ENCODE results near the gene RTL10. TPM values are rescaled to one million over a fixed set of nuclear protein-coding genes. Genes with fewer than 3 reads are reported as not detected.

The RTL10 gene
- total and polyA plus RNA-seq, 2 experiments from 2014 or later: 13.0 to 15.9 TPM

GRCh38 chr22:19809741-19810140 lies 44.9 kb downstream of the RTL10 start:
- no peaks in the 10 kb centered on the region for H3K79me2 ChIP-seq
- H3K9me3 ChIP-seq (ENCODE audit: low read depth): no peaks in the 10 kb centered on the region
- H3K27me3 ChIP-seq: no peaks in the 10 kb centered on the region
- no peak overlapping the region for H3K4me3 ChIP-seq
- H4K20me1 ChIP-seq (ENCODE audit: insufficient read depth, poor library complexity, severe bottlenecking): no peaks in the 10 kb centered on the region
- H3K4me2 ChIP-seq: no peak overlapping the region
- WGBS (ENCODE audit: low lambda C conversion rate, missing lambda C conversion rate): 96% methylated on average over 3 of the region's 3 CpGs
- TF ChIP-seq CTCF (IDR thresholded peaks at IDR 0.05; ENCODE audit: poor library complexity) (no peak), EZH2phosphoT487 (IDR thresholded peaks at IDR 0.05; ENCODE audit: low read depth, severe bottlenecking, unreplicated experiment) (no peak), EZH2 (IDR thresholded peaks at IDR 0.05; ENCODE audit: borderline replicate concordance) (no peak)
- no peak overlapping the region for H3K27ac ChIP-seq
- no peaks in the 10 kb centered on the region for H3K36me3 ChIP-seq (replicated peaks; ENCODE audit: insufficient read depth, low read depth)
- DNase-seq (ENCODE audit: low spot score): no peak
- H3K4me1 ChIP-seq (ENCODE audit: insufficient read depth): no peaks in the 10 kb centered on the region
- no peaks in the 10 kb centered on the region for H3K9me2 ChIP-seq (replicated peaks; ENCODE audit: insufficient read depth)
- H2AFZ ChIP-seq: no peak overlapping the region

GRCh38 chr22:19808873-19809478 lies 45.7 kb downstream of the RTL10 start:
- Histone ChIP-seq H3K27ac (no peak overlapping the region), H3K4me2 (no peak overlapping the region), H3K4me1 (ENCODE audit: insufficient read depth) (no peaks in the 10 kb centered on the region), H3K79me2 (no peaks in the 10 kb centered on the region), H3K4me3 (no peak overlapping the region), H4K20me1 (ENCODE audit: insufficient read depth, poor library complexity, severe bottlenecking) (no peaks in the 10 kb centered on the region), H3K9me2 (replicated peaks; ENCODE audit: insufficient read depth) (no peaks in the 10 kb centered on the region), H3K27me3 (no peaks in the 10 kb centered on the region), H2AFZ (no peak overlapping the region), H3K36me3 (replicated peaks; ENCODE audit: insufficient read depth, low read depth) (no peaks in the 10 kb centered on the region), H3K9me3 (ENCODE audit: low read depth) (no peaks in the 10 kb centered on the region)
- DNase-seq (ENCODE audit: low spot score): no peak
- TF ChIP-seq CTCF (IDR thresholded peaks at IDR 0.05; ENCODE audit: poor library complexity): no peak
- no peak for TF ChIP-seq EZH2phosphoT487 (IDR thresholded peaks at IDR 0.05; ENCODE audit: low read depth, severe bottlenecking, unreplicated experiment)
- no peak for TF ChIP-seq EZH2 (IDR thresholded peaks at IDR 0.05; ENCODE audit: borderline replicate concordance)
- WGBS (ENCODE audit: low lambda C conversion rate, missing lambda C conversion rate): 91% methylated on average over 11 of the region's 11 CpGs

GRCh38 chr22:19807914-19808872 lies 46.5 kb downstream of the RTL10 start:
- H3K79me2 ChIP-seq: no peaks in the 10 kb centered on the region
- H3K27ac ChIP-seq: no peak overlapping the region
- H3K9me2 ChIP-seq (replicated peaks; ENCODE audit: insufficient read depth): no peaks in the 10 kb centered on the region
- H3K4me2 ChIP-seq: no peak overlapping the region
- H3K4me3 ChIP-seq: no peak overlapping the region
- TF ChIP-seq EZH2 (IDR thresholded peaks at IDR 0.05; ENCODE audit: borderline replicate concordance) (no peak), CTCF (IDR thresholded peaks at IDR 0.05; ENCODE audit: poor library complexity) (no peak), EZH2phosphoT487 (IDR thresholded peaks at IDR 0.05; ENCODE audit: low read depth, severe bottlenecking, unreplicated experiment) (no peak)
- 95% methylated on average over 20 of the region's 20 CpGs for WGBS (ENCODE audit: low lambda C conversion rate, missing lambda C conversion rate)
- H3K4me1 ChIP-seq (ENCODE audit: insufficient read depth): no peaks in the 10 kb centered on the region
- H3K36me3 ChIP-seq (replicated peaks; ENCODE audit: insufficient read depth, low read depth): no peaks in the 10 kb centered on the region
- no peaks in the 10 kb centered on the region for H3K27me3 ChIP-seq
- H3K9me3 ChIP-seq (ENCODE audit: low read depth): no peaks in the 10 kb centered on the region
- H4K20me1 ChIP-seq (ENCODE audit: insufficient read depth, poor library complexity, severe bottlenecking): no peaks in the 10 kb centered on the region
- H2AFZ ChIP-seq: no peak overlapping the region
- peak; percentile 2 for DNase-seq (ENCODE audit: low spot score)
